ENCODE data around the gene FAM3C.

DNA sequence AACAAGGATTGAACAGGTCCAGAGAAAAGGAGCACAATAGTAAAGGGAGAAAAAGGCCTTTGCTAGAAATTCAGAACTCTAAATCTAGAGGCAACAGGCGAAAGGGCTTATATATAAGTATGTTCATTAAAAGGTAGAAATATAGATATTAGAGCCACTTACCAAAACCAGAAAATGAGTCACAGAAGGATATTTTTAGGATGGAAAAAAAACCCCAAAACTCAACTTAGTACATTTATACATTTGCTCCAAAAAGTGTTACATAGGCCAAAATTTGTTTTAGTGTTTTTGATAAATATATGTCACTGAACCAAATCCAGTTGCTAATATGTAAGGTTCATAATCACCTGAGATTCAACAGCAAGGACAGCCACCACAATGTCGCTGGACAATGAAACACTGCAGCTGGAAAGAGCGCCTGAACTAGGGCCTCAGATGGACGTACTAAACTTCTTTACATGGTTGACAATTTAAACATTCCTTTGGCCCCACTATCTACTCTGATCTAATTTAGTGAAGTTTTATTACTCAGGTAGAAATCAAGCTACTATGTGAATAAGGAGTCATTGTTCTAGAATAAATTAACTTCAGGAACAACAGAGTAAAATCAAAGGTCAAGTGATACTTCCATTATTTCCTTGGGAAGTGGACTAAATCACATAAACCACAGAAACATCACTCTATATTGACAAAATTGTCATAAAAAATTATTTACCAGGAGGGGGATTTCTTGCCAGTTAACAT lies 10.9 kb downstream of the FAM3C start:
- no peak for TF ChIP-seq CTCF (conservative IDR thresholded peaks at IDR 0.05; ENCODE audit: low read depth, low read length)
- no peak for TF ChIP-seq CEBPB (IDR thresholded peaks at IDR 0.05; ENCODE audit: low read depth, low read length)
- TF ChIP-seq RAD21 (IDR thresholded peaks at IDR 0.05; ENCODE audit: low read length): no peak
- no peak for TF ChIP-seq POLR2A (IDR thresholded peaks at IDR 0.05; ENCODE audit: low read depth, low read length)
- TF ChIP-seq MAZ (IDR thresholded peaks at IDR 0.05; ENCODE audit: borderline replicate concordance, low read depth, low read length): no peak
- no peak for TF ChIP-seq SMC3 (IDR thresholded peaks at IDR 0.05; ENCODE audit: low read depth, low read length)
- TF ChIP-seq RCOR1 (IDR thresholded peaks at IDR 0.05; ENCODE audit: insufficient replicate concordance, low read length): no peak
- TF ChIP-seq USF2 (IDR thresholded peaks at IDR 0.05; ENCODE audit: low read depth, low read length): no peak
- no peak for TF ChIP-seq CHD1 (IDR thresholded peaks at IDR 0.05; ENCODE audit: low read depth, low read length)

All from IMR-90 (cell line).